Measurements from ENCODE around the gene DPH5.

DNA sequence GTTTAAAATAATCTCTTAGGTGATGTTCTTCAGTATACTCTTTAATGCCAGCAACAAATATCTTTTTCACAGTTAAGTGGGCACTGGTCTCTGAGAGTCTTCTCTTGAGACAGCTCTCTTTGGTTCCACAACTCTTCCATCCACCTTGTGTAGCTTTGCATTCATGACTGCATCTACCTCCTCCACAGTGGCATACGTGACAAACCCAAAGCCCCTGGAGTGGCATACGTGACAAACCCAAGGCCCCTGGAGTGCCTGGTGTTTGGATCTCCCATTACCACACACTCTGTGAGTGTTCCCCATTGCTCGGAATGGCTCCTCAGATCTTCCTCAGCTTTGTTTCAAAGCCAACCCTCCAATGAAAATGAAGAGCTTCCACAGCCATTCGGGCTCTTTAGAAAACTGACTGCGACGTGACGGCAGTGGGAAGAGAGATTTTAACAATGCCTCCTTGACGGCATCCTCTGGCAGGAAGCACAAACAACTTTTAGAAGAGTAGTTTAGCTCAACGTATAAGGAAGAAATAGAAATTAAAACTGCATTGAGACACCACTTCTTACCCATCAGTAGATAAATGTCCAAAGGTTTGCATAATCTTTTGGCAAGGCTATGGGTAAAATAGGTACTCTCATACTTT lies 83.9 kb downstream of the DPH5 start:
- TF ChIP-seq POLR2AphosphoS5 (IDR thresholded peaks at IDR 0.05): no peak
- no peak for TF ChIP-seq CTCF (IDR thresholded peaks at IDR 0.05)
